ENCODE results near the gene ZNF827.

The ZNF827 gene

DNA sequence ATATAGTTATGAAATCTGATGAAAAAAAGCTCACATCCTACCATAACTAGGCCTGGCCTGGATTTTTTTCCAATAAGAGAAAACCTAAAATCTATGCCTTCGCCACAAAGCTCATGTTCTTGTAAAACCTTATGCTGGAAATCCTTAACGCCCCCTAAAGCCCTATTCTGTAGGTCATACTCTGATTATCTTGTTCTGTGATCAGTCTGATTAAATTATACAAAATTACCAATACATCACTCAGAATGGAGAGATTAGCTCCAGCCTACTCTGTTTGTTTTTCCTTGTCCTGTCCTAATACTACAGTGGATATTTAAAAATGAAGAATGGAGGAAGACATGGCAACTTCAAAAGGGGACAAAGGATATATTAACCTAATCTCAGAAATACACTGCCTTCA, 7.2 kb downstream of the ZNF827 start:
- DNase-seq: no peak

DNA sequence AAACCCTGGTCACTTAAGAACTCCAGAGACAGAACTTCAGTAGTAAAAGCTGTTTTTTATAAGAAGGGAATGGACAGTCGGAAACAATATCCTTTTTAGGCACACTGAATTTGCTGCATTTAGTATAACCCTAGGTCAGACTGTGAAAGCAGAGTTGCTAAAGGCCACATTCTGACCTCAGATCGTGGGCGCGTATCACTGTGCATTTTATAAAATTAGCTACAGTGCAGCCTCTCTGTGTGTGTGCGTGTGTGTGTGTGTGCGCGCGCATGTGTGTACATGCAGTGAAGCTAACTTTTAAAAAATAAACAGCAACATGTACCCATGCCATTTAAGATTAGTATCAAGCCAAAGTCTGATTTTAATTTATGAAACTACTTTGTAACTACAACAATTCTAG, 8.0 kb downstream of the ZNF827 start:
- no peak for DNase-seq

DNA sequence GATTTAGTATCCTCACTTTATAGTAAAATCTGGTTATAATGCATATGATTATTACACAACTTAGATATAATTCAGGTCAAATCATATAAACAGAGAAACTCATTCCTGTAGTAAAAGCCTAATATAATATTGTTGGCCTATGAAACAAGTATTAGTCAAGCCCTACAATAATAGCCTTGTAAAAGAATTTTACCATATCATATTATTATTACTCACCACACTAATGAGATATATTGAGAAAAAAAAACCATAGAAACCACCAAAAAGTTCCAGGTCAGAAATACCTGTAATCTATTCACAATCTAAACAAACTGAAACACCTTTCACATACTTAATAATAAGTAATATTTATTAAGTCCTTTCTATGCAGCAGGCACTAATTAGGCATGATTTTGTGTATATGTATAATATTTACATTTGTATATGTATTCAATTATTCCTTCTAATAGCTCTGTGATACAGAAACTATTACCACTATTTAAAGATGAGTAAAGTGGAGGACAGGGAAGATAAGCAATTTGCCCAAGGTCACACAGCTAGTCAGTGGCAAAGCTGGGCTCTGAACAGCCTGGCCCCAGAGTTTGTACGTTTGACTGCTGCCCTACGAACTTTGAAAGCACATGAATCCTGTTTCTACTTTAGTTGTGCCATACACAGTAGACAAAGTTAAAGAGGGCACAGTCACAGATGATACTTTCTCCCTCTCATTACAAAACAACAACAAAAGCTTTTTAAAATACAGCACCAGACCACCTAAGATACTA, 9.0 kb downstream of the ZNF827 start:
- DNase-seq: no peak

DNA sequence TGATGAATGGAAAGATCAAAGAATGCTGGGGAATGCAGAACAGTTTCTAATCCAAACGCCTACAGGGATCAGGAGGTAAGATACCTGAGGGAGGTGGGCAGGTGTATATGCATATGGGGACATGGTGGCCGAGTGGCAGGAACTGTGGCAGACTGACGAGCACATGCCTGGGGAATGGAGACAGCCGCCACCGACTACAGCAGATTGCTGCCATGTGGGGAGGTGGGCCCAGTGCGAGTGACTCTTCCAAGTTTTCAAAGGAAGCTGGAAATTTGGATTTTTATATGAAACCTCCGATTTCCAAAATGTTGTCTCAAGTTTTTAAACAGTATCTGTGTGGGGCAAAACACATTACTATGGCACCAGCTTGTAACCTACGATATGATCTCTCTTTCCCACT, 9.9 kb downstream of the ZNF827 start:
- DNase-seq: no peak

DNA sequence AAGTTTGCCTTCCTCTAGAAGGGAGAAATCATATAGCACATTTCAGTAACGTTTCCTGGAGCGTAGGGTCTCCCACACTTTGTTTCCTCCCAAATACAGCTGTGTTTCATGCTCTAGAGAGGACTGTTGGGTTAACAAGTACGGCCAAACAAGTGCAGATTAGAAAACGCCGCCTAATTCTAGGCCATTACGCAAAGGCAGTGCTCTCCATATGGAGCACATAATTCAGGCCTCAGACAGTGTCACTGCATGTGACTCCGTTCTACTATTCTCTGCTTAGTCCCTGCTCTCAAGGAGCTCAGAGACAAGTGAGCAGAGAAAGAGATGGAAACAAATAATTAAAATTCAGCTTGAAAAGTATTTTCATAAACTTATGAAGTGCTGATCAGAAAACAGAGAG, 11.6 kb downstream of the ZNF827 start:
- no peak for DNase-seq

DNA sequence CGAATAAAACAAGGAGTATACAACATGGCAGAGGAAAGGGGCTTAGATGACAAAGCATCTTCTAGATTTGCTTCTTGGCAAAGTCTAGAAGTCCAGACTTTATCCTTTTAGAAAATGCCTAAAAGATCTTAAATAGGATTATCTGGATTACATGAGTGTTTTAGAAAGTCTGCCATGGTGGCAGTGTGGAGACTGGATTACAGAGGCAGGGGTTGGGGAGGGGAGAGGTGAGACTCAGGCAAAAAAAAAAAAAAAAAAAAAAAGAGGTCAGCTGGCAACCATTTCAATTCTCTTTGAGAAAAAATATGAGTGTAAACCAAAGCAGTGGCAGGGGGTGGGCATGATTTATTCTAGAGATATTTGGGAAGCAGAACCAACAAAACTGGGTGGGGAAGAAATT, 17.4 kb downstream of the ZNF827 start:
- DNase-seq: no peak

DNA sequence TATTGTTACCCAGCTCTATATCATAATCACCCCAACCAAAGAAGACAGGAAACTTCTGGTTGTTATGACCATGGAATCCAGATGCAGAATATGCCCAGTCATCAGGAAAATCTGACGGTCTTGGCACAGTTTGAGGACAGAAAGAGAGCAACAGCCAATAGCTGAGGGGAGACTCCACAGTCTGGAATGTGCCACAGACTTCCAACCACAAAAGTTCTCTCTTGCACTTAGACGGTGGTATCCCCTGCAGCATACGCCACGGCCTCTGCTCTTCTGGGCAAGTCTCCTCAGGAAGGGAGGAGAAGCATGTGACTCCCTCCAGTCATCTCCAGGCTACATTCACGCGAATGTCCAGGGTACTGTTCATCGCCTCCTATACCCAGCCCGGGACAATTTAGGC, 18.4 kb downstream of the ZNF827 start:
- DNase-seq: no peak

DNA sequence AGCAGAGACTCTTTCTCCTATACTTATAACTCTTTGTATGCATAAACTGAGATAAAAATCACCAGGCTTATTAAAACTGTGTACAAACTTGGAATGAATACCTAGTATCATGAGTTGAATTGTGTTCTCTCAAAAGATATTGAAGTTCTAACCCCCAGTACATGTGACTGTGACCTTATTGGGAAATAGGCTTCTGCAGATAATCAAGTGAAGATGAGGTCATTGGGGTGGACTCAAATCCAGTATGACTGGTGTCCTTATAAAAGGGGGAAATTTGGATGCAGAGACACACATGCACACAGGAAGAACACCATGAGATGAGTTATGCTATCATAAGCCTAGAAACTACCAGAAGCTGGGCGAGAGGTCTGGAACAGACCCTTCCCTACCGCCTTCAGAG, 26.2 kb downstream of the ZNF827 start:
- DNase-seq: no peak

DNA sequence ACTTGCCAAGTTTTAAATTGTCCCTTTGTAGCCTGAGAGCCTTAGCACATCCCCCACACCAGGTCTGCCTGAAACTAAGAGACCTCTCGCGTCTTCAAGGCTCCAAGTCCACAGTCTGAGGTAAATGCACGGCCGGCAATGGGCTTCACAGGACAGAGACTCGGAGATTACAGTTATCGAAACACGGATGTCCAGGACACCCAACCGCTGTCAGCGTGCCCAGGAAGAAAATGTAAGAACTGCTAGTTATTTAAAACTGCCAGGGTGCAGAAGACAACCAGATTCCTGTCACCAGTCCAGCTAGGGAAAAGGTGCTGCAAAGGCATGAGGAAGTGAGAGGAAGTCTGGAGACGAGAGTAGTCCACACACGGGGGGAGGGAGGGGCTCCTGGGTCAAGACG, 28.9 kb downstream of the ZNF827 start:
- no peak for DNase-seq

DNA sequence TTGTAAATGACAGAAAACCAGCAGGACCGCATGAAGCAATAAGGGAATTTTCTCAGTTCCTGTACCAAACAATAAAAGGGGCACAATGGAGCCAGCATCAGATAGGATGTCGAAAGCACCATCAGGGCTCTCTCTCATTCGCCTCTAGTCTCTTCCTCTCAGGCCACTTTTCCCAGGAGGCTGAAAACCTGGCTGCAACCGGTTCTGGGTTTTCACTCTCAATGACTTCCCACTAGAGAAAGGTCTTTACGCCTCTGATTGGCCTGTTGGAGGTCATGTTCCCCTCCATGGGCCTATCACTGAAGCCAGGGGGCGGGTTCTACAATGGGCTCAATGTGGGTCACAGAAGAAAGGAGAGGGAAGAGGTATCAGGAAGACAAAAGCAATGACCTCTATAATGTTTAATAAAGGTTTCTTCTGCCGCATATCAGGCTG, 29.3 kb downstream of the ZNF827 start:
- DNase-seq: no peak

DNA sequence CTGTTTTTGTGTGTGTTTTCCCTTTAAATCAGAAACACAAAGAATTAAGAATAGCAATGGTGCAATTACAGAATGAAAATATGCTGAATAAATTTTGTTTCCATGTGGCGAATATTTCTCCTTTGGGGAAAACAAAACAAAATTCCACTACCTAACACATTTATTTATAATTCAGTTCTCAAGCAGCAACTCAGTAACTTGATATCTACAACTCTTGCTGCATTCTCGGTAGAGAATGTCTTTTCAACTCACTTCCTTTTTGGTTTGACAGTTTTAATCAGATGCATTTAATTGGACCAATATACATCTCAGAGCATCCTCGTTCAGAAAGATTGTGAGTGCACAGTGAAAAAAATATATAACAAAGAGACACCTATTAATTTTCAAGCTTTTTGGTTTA, 30.8 kb downstream of the ZNF827 start:
- no peak for DNase-seq

DNA sequence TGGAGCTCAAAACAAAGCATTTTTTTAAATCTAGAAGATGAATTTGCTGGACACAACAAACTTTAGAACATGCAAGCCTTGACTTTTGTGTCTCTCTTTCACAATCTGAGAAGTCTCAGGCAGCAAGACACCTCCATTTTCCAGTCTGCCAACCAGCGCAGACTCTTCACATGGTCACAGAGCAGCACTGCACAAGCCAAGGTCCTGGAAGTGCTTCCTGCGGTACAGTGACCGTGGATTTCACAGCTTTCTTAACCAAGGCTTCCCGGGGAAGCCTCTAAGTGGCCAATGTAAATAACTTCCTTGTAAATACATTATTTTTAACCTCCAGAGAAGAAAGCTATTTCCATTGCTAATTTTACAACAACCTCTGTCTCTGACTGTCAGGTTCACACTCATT, 31.2 kb downstream of the ZNF827 start:
- DNase-seq: no peak

DNA sequence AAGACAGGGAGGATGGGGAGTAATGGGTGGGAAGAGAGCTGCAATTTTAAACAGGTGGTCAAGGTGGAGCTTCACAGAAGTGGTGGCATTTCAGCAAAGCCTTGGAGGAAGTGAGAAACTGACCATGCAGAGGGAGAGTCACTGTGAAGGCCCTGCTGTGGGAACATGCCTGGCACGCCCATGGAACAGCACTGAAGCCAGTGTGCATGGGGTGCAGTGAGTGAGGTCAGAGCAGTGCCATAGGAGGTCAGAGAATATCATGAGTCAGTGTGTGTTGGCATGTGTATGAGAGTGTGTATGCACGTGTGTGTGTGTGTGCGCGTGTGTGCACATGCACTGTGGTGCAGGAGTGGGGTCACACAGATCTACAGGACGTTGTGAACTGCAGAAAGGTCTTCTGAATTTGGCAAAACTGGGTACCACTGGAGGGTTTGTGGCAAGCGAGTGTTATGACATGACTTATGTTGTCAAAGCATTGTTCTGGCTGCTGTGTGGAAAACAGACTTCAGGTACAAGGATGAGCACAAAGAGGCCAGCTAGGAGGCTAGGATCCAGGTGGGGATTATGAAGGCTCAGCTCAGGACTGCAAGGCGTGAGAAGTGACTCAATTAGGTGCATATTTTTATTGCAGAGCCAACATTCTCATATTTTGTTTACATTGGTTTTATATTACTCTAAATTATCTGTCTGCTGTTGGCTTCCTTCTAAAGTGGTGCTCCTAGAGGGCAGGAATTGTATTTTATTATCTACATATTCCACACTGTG, 34.0 kb downstream of the ZNF827 start:
- DNase-seq: no peak

DNA sequence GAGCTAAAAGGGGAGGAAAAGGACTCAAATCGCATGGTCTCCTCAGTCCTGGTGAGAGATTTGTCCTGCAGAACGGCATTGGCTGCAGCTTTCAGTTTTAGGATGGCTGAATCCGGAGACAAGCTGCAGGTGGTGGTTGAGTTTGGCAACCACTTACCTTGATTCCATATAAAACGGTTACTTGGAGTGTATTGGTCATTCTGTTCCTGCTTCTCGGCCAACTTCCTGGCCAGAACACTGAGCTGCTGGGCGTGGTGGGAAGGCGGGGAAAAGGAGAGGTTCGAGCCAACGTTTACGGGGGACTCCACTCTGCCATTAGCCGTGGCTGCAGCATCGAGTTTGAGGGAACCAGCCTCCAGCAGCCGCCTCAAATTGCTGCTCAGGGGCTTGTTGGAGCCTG, 36.1 kb downstream of the ZNF827 start:
- DNase-seq: no peak

DNA sequence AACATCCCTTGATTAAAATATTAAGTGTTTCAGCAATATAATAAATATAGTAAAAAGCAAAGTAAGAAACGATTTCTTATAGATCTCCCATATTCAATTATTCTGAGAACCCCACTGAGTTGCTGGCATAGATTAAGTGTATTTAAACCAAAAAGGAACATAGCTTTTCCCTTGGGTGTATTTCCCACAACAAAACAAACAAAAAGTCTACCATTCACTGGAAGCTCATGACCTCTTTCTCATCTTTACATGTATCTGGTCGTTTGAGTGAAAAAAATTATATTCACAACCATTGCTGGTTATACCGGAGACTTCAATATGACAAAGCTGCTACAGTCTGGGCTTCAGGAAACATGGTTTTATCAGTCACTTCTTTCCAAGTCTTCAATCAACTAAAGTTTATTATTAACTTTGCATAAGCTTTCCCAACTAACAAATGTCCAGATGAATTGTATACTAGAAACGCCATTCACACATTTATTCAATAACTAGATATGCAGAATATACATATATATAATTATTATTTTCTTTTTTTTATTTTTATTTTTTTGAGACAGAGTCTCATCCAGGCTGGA, 38.6 kb downstream of the ZNF827 start:
- DNase-seq: no peak

DNA sequence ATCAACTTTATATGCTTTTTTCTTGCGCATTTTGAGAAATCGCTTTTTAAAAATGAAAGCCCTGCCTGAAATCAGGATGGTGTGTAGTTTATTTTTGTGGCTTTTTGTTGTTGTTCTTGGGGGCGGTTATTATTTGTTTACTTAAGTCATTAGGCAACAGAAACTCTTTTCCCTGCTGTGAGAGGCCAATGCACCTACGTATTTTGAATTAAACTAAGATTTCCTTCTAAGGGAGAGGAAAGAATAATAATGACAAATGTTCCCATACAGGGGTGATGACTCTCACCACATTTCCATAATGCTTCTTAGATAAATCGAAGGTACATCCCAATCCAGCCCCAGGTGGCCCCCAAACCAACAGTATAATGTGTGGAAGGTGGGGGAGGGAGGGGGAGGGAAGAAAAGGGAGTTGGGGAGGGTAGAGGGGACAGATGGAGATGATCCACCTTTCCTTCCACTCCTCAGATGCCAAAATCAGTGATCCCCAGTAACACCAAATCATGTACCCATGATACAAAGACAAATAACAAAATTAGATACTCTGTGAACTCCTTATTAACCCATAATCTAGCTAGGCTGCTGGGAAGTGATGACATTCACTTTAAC, 39.6 kb downstream of the ZNF827 start:
- no peak for DNase-seq

DNA sequence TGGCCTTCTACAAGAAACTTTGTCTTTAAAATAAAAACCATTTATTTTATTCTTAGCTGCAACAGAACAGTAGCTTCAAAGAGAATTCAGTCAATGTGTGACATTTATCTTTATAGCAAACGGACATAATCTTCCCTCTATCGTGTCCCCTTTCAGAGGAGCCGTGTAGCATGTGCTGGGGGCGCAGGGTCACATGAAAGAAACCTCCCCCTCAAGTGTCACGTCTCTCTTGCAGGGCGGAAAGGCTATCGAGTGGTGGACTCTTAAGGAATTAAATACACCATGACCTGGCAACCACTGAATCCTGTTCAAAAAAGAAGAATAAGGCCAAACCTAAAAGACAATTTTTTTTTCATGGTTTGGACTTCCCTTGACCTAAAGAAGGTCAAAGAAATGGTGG, 40.2 kb downstream of the ZNF827 start:
- DNase-seq: no peak

DNA sequence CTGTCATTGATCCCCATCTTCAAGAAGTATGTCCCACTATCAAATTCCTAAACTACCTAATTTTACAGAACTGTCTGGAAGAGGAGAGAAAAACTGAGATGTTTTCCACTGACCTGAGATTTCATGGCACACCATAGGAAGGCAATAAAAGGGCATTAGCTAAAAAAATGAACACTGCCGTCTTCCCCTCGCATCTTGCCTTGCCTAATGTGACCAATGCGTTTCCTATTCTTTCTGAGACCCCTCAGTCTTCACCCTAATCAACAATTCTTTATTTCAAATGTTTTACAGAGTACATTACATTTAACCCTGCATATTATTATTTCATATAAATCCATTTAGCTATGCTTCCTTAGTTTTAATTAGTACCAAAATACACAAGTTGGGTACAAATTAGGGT, 43.6 kb downstream of the ZNF827 start:
- DNase-seq: no peak

DNA sequence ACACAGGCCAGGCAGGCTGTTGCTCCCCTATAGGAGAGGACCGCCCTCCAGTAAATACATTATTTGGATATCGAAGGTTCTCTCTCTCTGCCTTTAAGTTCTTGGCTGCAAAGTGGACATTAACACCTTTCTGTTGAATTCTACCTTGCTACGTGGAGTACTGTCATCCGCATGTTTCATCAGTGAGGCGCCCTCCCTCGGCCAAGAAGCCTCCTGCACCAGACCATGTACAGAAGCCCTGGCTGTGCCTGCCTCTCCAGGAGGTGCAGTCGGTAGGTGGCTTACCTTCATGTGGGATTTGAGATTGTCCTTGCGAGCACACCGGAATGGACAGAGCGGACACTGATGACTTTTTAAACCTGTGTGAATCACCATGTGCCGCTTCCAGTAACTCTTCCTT, 46.7 kb downstream of the ZNF827 start:
- DNase-seq: no peak

DNA sequence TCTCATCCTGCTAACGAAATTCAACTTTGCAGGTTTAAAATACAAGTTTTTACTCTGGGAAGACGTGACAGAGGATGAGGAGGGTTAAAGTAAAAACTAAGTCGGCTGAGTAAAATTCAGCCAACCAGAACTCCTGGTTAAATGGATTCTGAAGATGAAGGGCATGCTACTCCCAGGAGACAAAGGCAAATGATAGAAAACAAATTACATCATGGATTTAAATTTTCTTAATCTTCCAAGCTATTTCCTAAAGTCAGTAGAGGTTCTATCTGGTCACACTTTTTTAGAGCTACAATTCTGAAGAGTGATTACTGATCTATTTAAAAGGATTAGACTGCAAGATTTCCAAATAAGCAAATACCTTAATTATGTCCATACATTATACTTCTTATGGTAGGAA, 47.9 kb downstream of the ZNF827 start:
- DNase-seq: no peak

DNA sequence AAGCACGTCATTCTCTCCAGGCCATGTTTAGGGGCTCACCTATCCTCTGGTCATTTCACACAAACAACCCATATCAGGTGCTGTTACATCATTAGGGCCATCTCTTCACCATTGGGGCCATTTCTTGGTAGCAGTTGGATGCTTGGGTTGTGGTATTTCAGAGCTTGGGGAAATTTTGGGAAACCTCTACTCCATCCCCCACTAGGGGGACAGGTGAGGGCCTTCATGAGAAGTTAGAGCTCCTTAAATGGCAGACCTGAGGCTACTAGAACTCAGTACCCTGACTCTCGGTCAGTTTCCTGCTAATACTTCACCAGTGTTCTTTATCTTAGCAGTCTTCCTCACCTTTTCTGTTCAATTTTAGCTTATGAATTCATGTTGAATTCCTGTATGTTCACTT, 50.2 kb downstream of the ZNF827 start:
- DNase-seq: no peak

DNA sequence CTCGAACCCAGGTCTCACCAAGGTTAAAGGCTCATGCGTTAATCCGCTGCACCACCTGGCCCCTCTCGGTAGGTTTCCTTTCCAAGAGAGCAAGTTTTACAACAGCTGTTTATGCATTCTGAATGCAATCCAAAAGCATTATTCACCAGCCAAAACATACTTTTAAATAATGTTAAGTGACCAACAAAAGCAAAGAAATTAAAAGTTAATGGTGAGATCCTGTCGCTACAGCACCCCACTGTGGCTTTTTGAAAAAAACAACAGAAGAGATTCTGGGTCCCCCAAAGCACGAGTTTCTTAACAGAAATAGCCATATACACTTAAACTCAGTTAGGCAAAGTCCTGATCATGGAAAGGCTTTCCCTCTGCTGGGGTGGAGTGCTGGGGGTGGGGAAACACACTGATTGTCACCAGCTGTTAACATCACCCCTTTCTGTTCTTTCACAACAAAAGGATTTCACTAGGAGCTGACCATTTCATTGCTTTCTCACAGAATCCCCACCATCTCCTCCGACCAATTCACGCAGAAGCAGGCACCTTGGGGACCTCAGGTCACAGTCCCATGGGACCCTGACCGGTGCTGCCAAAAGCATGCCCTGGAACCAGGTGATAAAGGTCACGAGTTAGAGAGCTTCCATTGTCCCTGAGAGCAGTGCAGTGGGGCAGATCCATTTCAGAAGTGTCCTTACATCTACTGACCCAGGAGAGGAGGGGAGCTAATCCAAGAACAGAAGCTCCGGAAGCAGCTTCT, 51.2 kb downstream of the ZNF827 start:
- DNase-seq: no peak

DNA sequence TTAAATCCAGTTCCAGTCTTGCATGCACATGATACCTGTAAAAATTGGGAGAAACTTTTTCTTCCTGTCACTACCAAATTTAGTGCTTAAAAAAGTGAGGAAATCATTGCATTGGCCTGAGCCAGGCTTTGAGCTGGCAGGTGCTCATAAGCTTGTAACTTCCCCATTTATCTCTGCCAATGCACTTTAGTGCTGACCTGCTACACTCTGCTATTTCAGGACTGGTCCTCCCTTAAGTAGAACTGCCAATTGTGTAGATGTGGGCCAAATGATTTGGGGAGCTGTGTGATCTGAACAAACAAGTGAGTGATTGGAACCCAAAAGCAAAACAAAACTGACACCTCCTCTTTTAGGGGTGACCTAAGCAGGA, 51.8 kb downstream of the ZNF827 start:
- DNase-seq: no peak
